ENCODE data around the gene STYX.

Gene STYX

DNA sequence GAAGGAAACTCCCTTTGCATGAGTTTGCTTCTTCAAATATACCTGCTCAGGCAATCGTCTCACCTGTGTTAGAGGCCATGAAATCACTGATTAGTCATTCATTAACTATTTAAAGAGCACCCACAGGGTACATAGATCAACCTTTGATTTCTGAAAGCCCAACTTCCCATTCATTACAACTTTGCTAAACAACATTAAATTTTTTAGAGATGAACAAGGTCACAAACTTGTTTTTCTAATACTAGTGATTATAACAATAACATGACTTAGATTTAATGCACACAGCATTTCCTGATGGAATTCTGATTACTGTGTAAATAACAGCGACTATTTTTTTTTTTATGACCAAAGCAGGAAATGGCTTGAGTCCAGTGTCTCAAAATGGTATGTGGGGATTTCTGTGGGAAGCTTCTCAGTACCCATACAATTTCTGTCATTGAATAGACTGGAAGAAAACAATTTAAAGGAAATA, 29.2 kb upstream of the STYX start:
- Histone ChIP-seq H3K4me3 (ENCODE audit: low read length in 2 of 2) (no peak overlapping the region), H3K4me1 (ENCODE audit: control insufficient read depth, insufficient read depth, low read length) (no peaks in the 10 kb centered on the region), H3K27me3 (ENCODE audit: control insufficient read depth in 1 of 2, insufficient read depth in 2 of 2, low read length in 2 of 2) (no peaks in the 10 kb centered on the region), H3K9ac (ENCODE audit: low read length in 2 of 2) (no peak overlapping the region), H3K27ac (ENCODE audit: low read length) (no peak overlapping the region), H3K36me3 (ENCODE audit: control insufficient read depth in 2 of 2, insufficient read depth in 2 of 2, low read length in 2 of 2) (no peaks in the 10 kb centered on the region), H3K9me3 (ENCODE audit: control insufficient read depth in 2 of 2, low read length in 2 of 2) (no peaks in the 10 kb centered on the region)

DNA sequence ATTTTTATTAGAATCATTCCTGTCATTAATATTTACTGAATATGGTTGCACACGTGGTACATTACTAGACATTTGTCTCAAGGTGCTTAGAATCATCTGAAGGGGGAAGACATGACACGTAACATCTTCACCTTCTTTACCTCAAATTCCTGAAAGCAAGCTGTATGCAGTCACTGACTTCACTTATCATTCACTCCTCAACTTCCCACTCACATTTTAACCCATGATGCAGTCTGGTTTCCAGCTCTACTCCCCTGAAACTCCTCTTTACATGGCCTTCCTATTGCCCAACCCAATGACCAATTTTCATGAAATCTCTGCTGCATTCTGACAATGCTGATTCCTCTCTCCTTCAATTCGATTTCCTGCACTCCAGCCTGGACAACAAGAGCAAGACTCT, 28.7 kb upstream of the STYX start:
- Histone ChIP-seq H3K4me1 (ENCODE audit: control insufficient read depth, insufficient read depth, low read length) (peaks cover under 1% of the 10 kb centered on the region), H3K9ac (ENCODE audit: low read length in 2 of 2) (no peak overlapping the region)

DNA sequence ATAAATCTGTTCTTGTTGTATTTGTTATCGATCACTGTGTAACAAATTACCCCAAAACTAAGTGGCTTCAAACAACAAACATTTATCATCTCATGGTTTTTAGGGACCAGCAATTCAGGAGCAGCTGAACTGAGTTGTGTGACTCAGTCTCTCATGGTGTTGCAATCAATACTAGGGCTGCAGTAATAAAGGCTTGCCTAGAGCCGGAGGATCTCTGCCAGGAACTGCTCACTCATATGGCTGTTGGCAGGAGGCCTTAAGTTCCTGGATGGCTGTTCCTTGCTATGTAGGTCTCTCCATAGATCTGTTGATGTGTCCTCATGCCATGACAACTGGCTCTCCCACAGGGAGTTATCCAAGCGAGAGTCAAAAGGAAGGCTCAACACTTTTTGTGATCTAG, 26.7 kb upstream of the STYX start:
- Histone ChIP-seq H3K9ac (ENCODE audit: low read length in 2 of 2) (no peak overlapping the region), H3K27ac (ENCODE audit: low read length) (no peak overlapping the region), H3K9me3 (ENCODE audit: control insufficient read depth in 2 of 2, low read length in 2 of 2) (no peaks in the 10 kb centered on the region), H3K4me1 (ENCODE audit: control insufficient read depth, insufficient read depth, low read length) (peaks cover 5% of the 10 kb centered on the region), H3K4me3 (ENCODE audit: low read length in 2 of 2) (no peak overlapping the region), H3K27me3 (ENCODE audit: control insufficient read depth in 1 of 2, insufficient read depth in 2 of 2, low read length in 2 of 2) (no peaks in the 10 kb centered on the region), H3K36me3 (ENCODE audit: control insufficient read depth in 2 of 2, insufficient read depth in 2 of 2, low read length in 2 of 2) (no peaks in the 10 kb centered on the region)

More for the DNA sequence above, 28.7 kb upstream of the STYX start:
- no peaks in the 10 kb centered on the region for H3K9me3 ChIP-seq (ENCODE audit: control insufficient read depth in 2 of 2, low read length in 2 of 2)
- no peaks in the 10 kb centered on the region for H3K36me3 ChIP-seq (ENCODE audit: control insufficient read depth in 2 of 2, insufficient read depth in 2 of 2, low read length in 2 of 2)
- H3K4me3 ChIP-seq (ENCODE audit: low read length in 2 of 2): no peak overlapping the region
- H3K27ac ChIP-seq (ENCODE audit: low read length): no peak overlapping the region
- no peaks in the 10 kb centered on the region for H3K27me3 ChIP-seq (ENCODE audit: control insufficient read depth in 1 of 2, insufficient read depth in 2 of 2, low read length in 2 of 2)

DNA sequence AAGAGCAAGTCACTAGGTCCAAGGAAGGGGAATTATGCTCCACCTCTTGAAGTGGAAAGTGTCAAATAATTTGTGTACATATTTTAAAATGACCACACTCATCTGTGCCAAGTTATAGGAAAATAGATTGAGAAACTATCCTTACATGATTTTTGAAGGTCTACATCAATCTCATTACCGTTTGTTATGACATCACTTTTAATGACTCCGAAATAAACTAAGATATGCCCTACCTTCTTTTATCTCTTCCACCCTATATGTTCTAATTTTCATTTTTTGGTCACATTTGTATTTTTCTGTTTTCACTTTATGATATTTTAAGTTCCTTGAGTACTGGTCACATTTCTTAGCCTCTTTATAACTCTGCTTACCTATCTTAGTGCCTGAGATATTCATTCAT, 26.3 kb upstream of the STYX start:
- Histone ChIP-seq H3K27me3 (ENCODE audit: control insufficient read depth in 1 of 2, insufficient read depth in 2 of 2, low read length in 2 of 2) (no peaks in the 10 kb centered on the region), H3K27ac (ENCODE audit: low read length) (no peak overlapping the region)

DNA sequence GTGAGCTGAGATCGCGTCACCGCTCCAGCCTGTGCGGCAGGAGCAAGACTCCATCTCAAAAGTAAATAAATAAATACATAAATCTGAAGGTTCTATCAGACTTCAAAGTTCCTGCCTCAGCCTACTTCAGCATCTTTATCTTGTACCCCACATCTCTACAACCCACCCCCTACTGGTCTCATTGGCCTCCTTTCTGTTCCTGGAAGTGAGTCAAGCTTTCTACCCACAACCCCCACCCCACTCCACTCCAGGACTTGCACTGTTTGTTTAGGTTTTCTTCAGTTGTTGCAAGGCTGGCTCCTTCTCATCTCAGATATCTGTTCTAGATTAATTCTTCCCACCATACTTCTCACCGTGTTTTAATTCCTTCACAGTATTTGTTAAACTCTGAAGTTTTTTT, 23.7 kb upstream of the STYX start:
- Histone ChIP-seq H3K27ac (ENCODE audit: low read length) (peak overlapping the region; percentile 89), H3K9me3 (ENCODE audit: control insufficient read depth in 2 of 2, low read length in 2 of 2) (no peaks in the 10 kb centered on the region), H3K27me3 (ENCODE audit: control insufficient read depth in 1 of 2, insufficient read depth in 2 of 2, low read length in 2 of 2) (no peaks in the 10 kb centered on the region), H3K9ac (ENCODE audit: low read length in 2 of 2) (peak overlapping the region; percentile 80 to 90), H3K4me1 (ENCODE audit: control insufficient read depth, insufficient read depth, low read length) (peaks cover 5% of the 10 kb centered on the region), H3K36me3 (ENCODE audit: control insufficient read depth in 2 of 2, insufficient read depth in 2 of 2, low read length in 2 of 2) (peaks cover 6 to 9% of the 10 kb centered on the region in 2 donors), H3K4me3 (ENCODE audit: low read length in 2 of 2) (peak overlapping the region; percentile 96 to 97)

More for the DNA sequence above, 26.3 kb upstream of the STYX start:
- no peaks in the 10 kb centered on the region for H3K36me3 ChIP-seq (ENCODE audit: control insufficient read depth in 2 of 2, insufficient read depth in 2 of 2, low read length in 2 of 2)
- H3K9ac ChIP-seq (ENCODE audit: low read length in 2 of 2): no peak overlapping the region
- peaks cover 5% of the 10 kb centered on the region for H3K4me1 ChIP-seq (ENCODE audit: control insufficient read depth, insufficient read depth, low read length)
- no peaks in the 10 kb centered on the region for H3K9me3 ChIP-seq (ENCODE audit: control insufficient read depth in 2 of 2, low read length in 2 of 2)
- H3K4me3 ChIP-seq (ENCODE audit: low read length in 2 of 2): no peak overlapping the region

DNA sequence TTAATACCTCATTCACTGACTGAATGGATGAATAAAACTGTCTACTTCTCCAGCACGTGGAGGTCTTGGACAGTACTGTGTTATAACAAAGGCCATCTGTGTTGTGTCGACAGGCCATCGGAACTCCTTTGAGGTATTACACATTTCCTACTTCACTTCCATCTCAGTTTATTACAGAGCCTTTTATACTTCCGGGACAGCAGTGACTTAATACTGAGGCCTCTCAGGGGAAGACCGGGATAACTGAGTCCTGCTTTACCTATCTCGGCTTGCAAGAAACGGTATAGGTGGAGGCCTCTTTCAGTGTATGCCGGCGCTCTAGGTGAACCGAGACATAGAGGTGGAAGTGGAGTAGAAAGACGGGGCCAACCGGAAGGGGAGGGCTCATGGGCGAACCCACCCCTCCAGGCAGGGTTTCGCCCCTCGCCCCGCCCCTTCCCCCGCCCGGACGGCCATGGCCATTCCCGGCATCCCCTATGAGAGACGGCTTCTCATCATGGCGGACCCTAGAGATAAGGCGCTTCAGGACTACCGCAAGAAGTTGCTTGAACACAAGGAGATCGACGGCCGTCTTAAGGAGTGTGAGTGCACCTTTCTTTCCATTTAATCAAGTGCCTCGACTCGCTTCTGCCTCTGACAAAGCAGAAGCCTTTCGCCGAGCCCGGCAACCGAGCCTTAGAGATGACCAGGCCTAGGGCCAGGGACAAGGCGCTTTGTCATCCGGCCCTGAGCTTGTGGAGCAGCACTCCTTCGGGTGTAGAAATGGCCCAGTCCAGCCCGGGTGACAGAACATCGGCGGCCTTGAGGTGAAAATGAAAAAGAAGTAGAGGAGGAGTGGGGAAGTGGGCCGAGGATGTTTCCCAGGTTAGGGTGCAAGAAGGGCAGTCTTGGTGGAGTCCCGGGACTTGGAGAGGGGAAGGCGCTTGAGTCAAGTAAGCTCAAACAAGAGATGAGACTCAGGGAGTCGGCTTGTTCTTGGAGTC, 23.0 kb upstream of the STYX start, which contains the start of gene PSMC6:
Gene PSMC6 (plus strand): TSS at position 477 of the 983 bp plus-strand sequence. CDS start 20 bp downstream, at position 497.
- peaks cover 8 to 13% of the 10 kb centered on the region in 2 donors for H3K36me3 ChIP-seq (ENCODE audit: control insufficient read depth in 2 of 2, insufficient read depth in 2 of 2, low read length in 2 of 2)
- peak within 1 kb of the TSS; percentile 80 to 94 for H3K9ac ChIP-seq (ENCODE audit: low read length in 2 of 2)
- H3K9me3 ChIP-seq (ENCODE audit: control insufficient read depth in 2 of 2, low read length in 2 of 2): no peaks in the 10 kb centered on the region
- no peaks in the 10 kb centered on the region for H3K27me3 ChIP-seq (ENCODE audit: control insufficient read depth in 1 of 2, insufficient read depth in 2 of 2, low read length in 2 of 2)
- peak within 1 kb of the TSS; percentile 96 to 97 for H3K4me3 ChIP-seq (ENCODE audit: low read length in 2 of 2)
- peaks cover 5% of the 10 kb centered on the region for H3K4me1 ChIP-seq (ENCODE audit: control insufficient read depth, insufficient read depth, low read length)
- peak within 1 kb of the TSS; percentile 89 for H3K27ac ChIP-seq (ENCODE audit: low read length)

DNA sequence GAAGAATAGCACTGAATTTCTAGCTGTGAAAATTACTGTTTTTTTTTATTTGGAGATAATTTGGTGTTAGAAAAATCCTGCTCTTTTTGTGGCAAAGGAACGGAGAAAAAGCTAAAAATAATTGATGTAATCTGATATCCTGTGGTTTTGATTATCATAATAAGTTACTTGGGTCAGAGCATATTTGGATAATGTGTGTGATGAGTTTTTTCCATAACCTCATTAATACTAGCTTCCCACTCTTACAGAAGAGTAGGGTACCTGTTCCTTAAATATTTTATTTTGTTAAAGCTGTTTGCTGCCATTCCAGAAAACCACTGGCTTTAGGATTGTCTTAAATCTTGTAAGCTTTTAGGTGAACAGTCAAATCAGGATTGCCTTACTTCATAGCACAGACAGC, 18.3 kb upstream of the STYX start:
- Histone ChIP-seq H3K9ac (ENCODE audit: low read length in 2 of 2) (no peak overlapping the region), H3K4me1 (ENCODE audit: control insufficient read depth, insufficient read depth, low read length) (peaks cover under 1% of the 10 kb centered on the region), H3K4me3 (ENCODE audit: low read length in 2 of 2) (no peak overlapping the region), H3K9me3 (ENCODE audit: control insufficient read depth in 2 of 2, low read length in 2 of 2) (no peaks in the 10 kb centered on the region), H3K36me3 (ENCODE audit: control insufficient read depth in 2 of 2, insufficient read depth in 2 of 2, low read length in 2 of 2) (peaks cover 27 to 44% of the 10 kb centered on the region in 2 donors), H3K27me3 (ENCODE audit: control insufficient read depth in 1 of 2, insufficient read depth in 2 of 2, low read length in 2 of 2) (no peaks in the 10 kb centered on the region), H3K27ac (ENCODE audit: low read length) (no peak overlapping the region)

DNA sequence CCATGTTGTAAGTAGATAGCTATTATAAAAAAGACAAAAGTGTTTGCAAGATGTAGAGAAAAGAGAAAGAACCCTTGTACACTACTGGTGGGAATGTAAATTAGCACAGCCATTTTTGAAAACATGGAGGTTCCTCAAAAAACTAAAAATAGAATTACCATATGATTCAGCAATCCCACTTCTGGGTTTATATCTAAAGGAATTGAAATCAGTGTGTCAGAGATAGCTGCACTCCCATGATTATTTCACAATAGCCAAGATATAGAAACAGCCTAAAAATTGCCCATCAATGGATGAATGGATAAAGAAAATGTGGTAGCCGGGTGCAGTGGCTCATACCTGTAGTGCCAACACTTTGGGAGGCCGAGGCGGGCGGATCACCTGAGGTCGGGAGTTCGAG, 13.8 kb upstream of the STYX start:
- Histone ChIP-seq H3K27ac (ENCODE audit: low read length) (no peak overlapping the region), H3K4me1 (ENCODE audit: control insufficient read depth, insufficient read depth, low read length) (no peaks in the 10 kb centered on the region), H3K9me3 (ENCODE audit: control insufficient read depth in 2 of 2, low read length in 2 of 2) (no peaks in the 10 kb centered on the region), H3K27me3 (ENCODE audit: control insufficient read depth in 1 of 2, insufficient read depth in 2 of 2, low read length in 2 of 2) (no peaks in the 10 kb centered on the region), H3K36me3 (ENCODE audit: control insufficient read depth in 2 of 2, insufficient read depth in 2 of 2, low read length in 2 of 2) (peaks cover 31 to 62% of the 10 kb centered on the region in 2 donors), H3K4me3 (ENCODE audit: low read length in 2 of 2) (no peak overlapping the region), H3K9ac (ENCODE audit: low read length in 2 of 2) (no peak overlapping the region)

DNA sequence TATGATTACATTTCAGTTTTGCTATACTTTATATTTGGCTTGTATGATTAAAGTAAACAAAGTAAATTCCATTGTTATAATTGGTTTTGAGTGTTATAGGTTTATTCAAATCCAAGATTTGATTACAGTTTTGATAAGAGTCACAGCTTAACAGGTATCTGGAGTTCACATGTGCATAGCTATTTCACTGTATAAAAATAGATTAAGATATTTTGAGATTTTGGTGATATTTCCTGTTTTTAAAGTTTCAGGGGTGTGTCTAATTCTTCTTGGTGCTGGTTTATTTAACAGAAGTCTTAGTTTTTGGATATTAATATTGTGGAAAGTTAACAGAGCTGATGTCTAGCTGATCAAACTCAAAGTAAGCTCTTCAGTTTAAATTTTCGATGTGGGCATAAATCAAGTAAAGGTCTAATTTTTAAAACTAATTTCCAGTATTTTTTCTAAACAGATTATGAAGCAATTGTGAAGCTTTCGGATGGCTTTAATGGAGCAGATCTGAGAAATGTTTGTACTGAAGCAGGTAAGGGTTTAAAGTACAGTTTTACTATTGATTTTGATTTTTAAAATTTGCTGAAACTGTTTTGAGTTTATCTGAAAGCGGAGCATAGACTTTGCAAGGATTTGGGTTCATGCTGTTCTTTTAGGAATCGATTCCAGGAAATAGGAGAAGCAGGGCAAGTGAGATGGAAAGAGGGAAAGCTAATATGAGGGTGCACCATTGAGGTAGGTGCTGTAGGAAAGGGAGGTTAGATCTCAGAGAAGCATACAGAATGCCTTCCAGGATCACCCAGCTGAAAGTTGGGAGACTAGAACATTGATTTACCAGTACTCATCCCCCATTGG, 6.2 kb upstream of the STYX start:
- Histone ChIP-seq H3K27ac (ENCODE audit: low read length) (no peak overlapping the region), H3K4me3 (ENCODE audit: low read length in 2 of 2) (no peak overlapping the region), H3K27me3 (ENCODE audit: control insufficient read depth in 1 of 2, insufficient read depth in 2 of 2, low read length in 2 of 2) (no peaks in the 10 kb centered on the region), H3K9me3 (ENCODE audit: control insufficient read depth in 2 of 2, low read length in 2 of 2) (no peaks in the 10 kb centered on the region), H3K36me3 (ENCODE audit: control insufficient read depth in 2 of 2, insufficient read depth in 2 of 2, low read length in 2 of 2) (peaks cover 34 to 56% of the 10 kb centered on the region in 2 donors), H3K9ac (ENCODE audit: low read length in 2 of 2) (no peak overlapping the region), H3K4me1 (ENCODE audit: control insufficient read depth, insufficient read depth, low read length) (no peaks in the 10 kb centered on the region)

DNA sequence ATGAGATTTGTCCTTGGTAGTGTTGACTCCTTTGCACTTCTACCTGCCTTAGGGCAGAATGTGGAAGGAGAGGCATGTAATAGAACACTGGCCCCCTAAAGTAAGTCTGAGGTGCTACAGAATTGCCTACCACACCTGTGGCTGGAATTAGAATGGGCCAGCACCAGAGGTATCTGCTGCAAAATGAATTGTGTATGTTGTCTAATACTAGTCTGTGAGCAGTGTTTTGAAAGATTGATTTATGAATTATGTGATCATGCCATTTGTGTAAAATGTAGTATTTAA, 5.7 kb upstream of the STYX start:
- no peak overlapping the region for H3K9ac ChIP-seq (ENCODE audit: low read length in 2 of 2)
- no peak overlapping the region for H3K27ac ChIP-seq (ENCODE audit: low read length)
- H3K36me3 ChIP-seq (ENCODE audit: control insufficient read depth in 2 of 2, insufficient read depth in 2 of 2, low read length in 2 of 2): peaks cover 34 to 50% of the 10 kb centered on the region in 2 donors
- H3K4me3 ChIP-seq (ENCODE audit: low read length in 2 of 2): no peak overlapping the region
- H3K9me3 ChIP-seq (ENCODE audit: control insufficient read depth in 2 of 2, low read length in 2 of 2): no peaks in the 10 kb centered on the region
- no peaks in the 10 kb centered on the region for H3K4me1 ChIP-seq (ENCODE audit: control insufficient read depth, insufficient read depth, low read length)
- H3K27me3 ChIP-seq (ENCODE audit: control insufficient read depth in 1 of 2, insufficient read depth in 2 of 2, low read length in 2 of 2): no peaks in the 10 kb centered on the region

Measured in stomach smooth muscle (tissue), 2 donors.